A549 (cell line): ENCODE data around the gene ALCAM. TPM values are rescaled to one million over a fixed set of nuclear protein-coding genes. Genes with fewer than 3 reads are reported as not detected.

Source experiments
- ATAC-seq, 2 experiments: fragments of 200-7000 bp in 1 of 2; fragments of >200 bp in 1 of 2; cut with Nextera tagmentation in 1 of 2; cut with Tn5 transposase in 1 of 2; 3 replicates each; pipeline versions ENCODE4 v1.8.0 to v1.9.1; 2018 to 2020; ENCODE audit warnings: mild to moderate bottlenecking in 1 of 2, moderate library complexity in 1 of 2
- CTCF ChIA-PET: fragments of 300-600 bp; sonication (Branson Sonifier 250); formaldehyde crosslinking; extraction: SDS; loops from one replicate; lab custom pipeline; 2021; ENCODE audit warnings: antibody characterized with exemption, inconsistent platforms; lab: Yijun Ruan, JAX
- POLR2A ChIA-PET: fragments of 350-600 bp; formaldehyde crosslinking; extraction: SDS; loops from one replicate; lab custom pipeline; 2021; ENCODE audit warnings: antibody characterized with exemption, inconsistent platforms; lab: Yijun Ruan, JAX
- DNase-seq, 2 experiments: peaks; one replicate each; pipeline versions ENCODE4 v3.0.0 to v3.0.0-alpha.2; 2011 to 2016; ENCODE audit warnings: low read depth in 1 of 2, low spot score in 1 of 2
- FAIRE-seq: peaks from 2 replicates; lab custom pipeline; 2011; peaks lifted over from hg19 to GRCh38; lab: Jason Lieb, UNC
- H3K27ac ChIP-seq, 2 experiments: fragments of >200 bp; sonication (Bioruptor Twin); formaldehyde crosslinking; 3 replicates each; pipeline ENCODE4 v1.5.1; 2016 to 2017
- H3K4me1 ChIP-seq: fragments of >200 bp; sonication (Bioruptor Twin); formaldehyde crosslinking; 3 replicates; pipeline ENCODE4 v1.6.1; 2016
- H3K4me2 ChIP-seq: fragments of >200 bp; sonication (Bioruptor Twin); formaldehyde crosslinking; 3 replicates; pipeline ENCODE4 v1.6.1; 2016
- H3K4me3 ChIP-seq: fragments of >200 bp; sonication (Bioruptor Twin); formaldehyde crosslinking; 3 replicates; pipeline ENCODE4 v1.5.1; 2016
- H3K9me3 ChIP-seq: fragments of >200 bp; sonication (Bioruptor Twin); formaldehyde crosslinking; 3 replicates; pipeline ENCODE4 v1.6.1; 2016
- CBX2 ChIP-seq: fragments of 200-600 bp; sonication (generic); IDR thresholded peaks from 2 replicates; pipeline ENCODE4 v1.6.1; 2016; ENCODE audit warnings: low read depth, mild to moderate bottlenecking, borderline replicate concordance
- CBX8 ChIP-seq: fragments of 200-600 bp; sonication (generic); IDR thresholded peaks from 2 replicates; pipeline ENCODE4 v1.6.1; 2016
- CHD2 ChIP-seq: fragments of 150-350 bp; IDR thresholded peaks from 2 replicates; pipeline ENCODE4 v1.6.1; 2014; ENCODE audit warnings: low read length; ENCODE audit not compliant: partially characterized antibody
- EHF ChIP-seq: fragments of 250-450 bp; sonication (Bioruptor Pico); IDR thresholded peaks from 2 replicates; pipeline ENCODE4 v1.5.0; 2020; ENCODE audit warnings: mild to moderate bottlenecking
- ESRRA ChIP-seq: fragments of 150-350 bp; IDR thresholded peaks from 2 replicates; pipeline ENCODE4 v1.6.1; 2014; ENCODE audit warnings: mild to moderate bottlenecking, low read length, borderline replicate concordance
- FOXS1 ChIP-seq: fragments of 250-450 bp; sonication (Bioruptor Pico); IDR thresholded peaks from 2 replicates; pipeline ENCODE4 v1.5.0; 2020; ENCODE audit warnings: mild to moderate bottlenecking, moderate library complexity
- NR3C1 ChIP-seq: fragments of >200 bp; sonication (Bioruptor Twin); formaldehyde crosslinking; IDR thresholded peaks from 3 replicates; pipeline ENCODE4 v1.6.1; 2017
- TFCP2L1 ChIP-seq: fragments of 250-450 bp; sonication (Bioruptor Pico); IDR thresholded peaks from 2 replicates; pipeline ENCODE4 v1.5.0; 2021; ENCODE audit warnings: mild to moderate bottlenecking
- ZNF302 ChIP-seq: fragments of 250-450 bp; sonication (Bioruptor Pico); IDR thresholded peaks from 2 replicates; pipeline ENCODE4 v1.9.0; 2021; ENCODE audit warnings: inconsistent platforms, mild to moderate bottlenecking, moderate library complexity
- ZSCAN20 ChIP-seq: fragments of 250-450 bp; sonication (Bioruptor Pico); IDR thresholded peaks from 2 replicates; pipeline ENCODE4 v1.8.0; 2022; ENCODE audit warnings: mild to moderate bottlenecking, moderate library complexity
- WGBS: methylation state at CpG from one replicate; pipeline ENCODE4 v1.1.6; 2017; ENCODE audit errors: missing lambda C conversion rate; 5-methylcytosine and 5-hydroxymethylcytosine counted together
- polyA plus RNA-seq, 4 experiments: library from polyadenylated mRNA; depleted of rRNA in 3 of 4; stranded (reverse); fragments of >200 nt; fragmentation: RNase III in 1 of 4; extraction: RNeasy Plus Mini Kit Qiagen cat#74134 plus additional on column Dnase treatment in 1 of 4; gene quantifications; 2 replicates in 3 of 4; 3 replicates in 1 of 4; pipeline ENCODE4 v1.2.3, GENCODE V29; 2011 to 2017
- TF ChIP-seq, protein P1 (sequence below): fragments of 450-650 bp; IDR thresholded peaks from 2 replicates; pipeline ENCODE4 v1.6.1; 2014; ENCODE audit warnings: antibody characterized with exemption
- TF ChIP-seq, protein P2 (sequence below): IDR thresholded peaks from 2 replicates; pipeline ENCODE4 v1.6.1; 2012
- TF ChIP-seq, protein P3 (sequence below): fragments of >200 bp; sonication (Bioruptor Twin); formaldehyde crosslinking; IDR thresholded peaks from 2 replicates; pipeline ENCODE4 v1.6.1; 2016
- TF ChIP-seq, protein P4 (sequence below): fragments of >200 bp; sonication (Bioruptor Twin); formaldehyde crosslinking; IDR thresholded peaks from 3 replicates; pipeline ENCODE4 v1.5.1; 2016
- TF ChIP-seq, protein P5 (sequence below): fragments of 250-450 bp; sonication (Bioruptor Pico); IDR thresholded peaks from 2 replicates; pipeline ENCODE4 v1.5.0; 2021; ENCODE audit warnings: mild to moderate bottlenecking, moderate library complexity, borderline replicate concordance
- TF ChIP-seq, protein P6 (sequence below): fragments of 150-350 bp; IDR thresholded peaks from 2 replicates; pipeline ENCODE4 v1.6.1; 2014; ENCODE audit warnings: low read depth, mild to moderate bottlenecking, low read length
- TF ChIP-seq, protein P7 (sequence below): fragments of 200-600 bp; sonication (generic); IDR thresholded peaks from 2 replicates; pipeline ENCODE4 v1.6.1; 2016; ENCODE audit warnings: antibody characterized with exemption, mild to moderate bottlenecking, moderate library complexity

ALCAM gene
- polyA plus RNA-seq, 2 of the 4 experiments (the other 2 are of a cell fraction): 57.1 to 145 TPM

DNA sequence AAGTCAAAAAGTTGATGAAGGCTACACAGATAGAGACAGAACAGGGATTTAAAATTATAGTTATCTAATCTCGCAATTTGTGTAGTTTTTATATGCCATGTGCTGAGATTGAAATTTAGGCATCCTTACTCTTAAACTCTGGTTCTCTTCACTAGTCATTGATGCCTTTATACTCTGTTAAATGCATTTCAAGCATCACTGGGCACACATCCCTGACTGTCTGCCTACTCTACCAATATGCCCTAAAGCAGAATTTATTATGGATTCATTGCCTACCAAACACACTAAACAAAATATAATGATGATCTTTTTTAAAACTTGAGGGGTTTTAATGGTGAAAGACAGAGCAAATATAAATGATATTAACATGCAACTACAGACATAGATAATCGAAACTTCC, 10.3 kb upstream of the ALCAM start:
- TF ChIP-seq, protein P1, sequence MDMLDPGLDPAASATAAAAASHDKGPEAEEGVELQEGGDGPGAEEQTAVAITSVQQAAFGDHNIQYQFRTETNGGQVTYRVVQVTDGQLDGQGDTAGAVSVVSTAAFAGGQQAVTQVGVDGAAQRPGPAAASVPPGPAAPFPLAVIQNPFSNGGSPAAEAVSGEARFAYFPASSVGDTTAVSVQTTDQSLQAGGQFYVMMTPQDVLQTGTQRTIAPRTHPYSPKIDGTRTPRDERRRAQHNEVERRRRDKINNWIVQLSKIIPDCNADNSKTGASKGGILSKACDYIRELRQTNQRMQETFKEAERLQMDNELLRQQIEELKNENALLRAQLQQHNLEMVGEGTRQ: no peak
- TF ChIP-seq FOXS1 (CRISPR knock-in tag): no peak
- TF ChIP-seq, protein P2, sequence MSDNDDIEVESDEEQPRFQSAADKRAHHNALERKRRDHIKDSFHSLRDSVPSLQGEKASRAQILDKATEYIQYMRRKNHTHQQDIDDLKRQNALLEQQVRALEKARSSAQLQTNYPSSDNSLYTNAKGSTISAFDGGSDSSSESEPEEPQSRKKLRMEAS: no peak
- no peak for TF ChIP-seq CBX2
- TF ChIP-seq, protein P3, sequence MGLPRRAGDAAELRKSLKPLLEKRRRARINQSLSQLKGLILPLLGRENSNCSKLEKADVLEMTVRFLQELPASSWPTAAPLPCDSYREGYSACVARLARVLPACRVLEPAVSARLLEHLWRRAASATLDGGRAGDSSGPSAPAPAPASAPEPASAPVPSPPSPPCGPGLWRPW: no peak
- TF ChIP-seq CBX8: no peak
- TF ChIP-seq, protein P4, sequence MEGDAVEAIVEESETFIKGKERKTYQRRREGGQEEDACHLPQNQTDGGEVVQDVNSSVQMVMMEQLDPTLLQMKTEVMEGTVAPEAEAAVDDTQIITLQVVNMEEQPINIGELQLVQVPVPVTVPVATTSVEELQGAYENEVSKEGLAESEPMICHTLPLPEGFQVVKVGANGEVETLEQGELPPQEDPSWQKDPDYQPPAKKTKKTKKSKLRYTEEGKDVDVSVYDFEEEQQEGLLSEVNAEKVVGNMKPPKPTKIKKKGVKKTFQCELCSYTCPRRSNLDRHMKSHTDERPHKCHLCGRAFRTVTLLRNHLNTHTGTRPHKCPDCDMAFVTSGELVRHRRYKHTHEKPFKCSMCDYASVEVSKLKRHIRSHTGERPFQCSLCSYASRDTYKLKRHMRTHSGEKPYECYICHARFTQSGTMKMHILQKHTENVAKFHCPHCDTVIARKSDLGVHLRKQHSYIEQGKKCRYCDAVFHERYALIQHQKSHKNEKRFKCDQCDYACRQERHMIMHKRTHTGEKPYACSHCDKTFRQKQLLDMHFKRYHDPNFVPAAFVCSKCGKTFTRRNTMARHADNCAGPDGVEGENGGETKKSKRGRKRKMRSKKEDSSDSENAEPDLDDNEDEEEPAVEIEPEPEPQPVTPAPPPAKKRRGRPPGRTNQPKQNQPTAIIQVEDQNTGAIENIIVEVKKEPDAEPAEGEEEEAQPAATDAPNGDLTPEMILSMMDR: no peak
- TF ChIP-seq ESRRA: no peak
- TF ChIP-seq, protein P5, sequence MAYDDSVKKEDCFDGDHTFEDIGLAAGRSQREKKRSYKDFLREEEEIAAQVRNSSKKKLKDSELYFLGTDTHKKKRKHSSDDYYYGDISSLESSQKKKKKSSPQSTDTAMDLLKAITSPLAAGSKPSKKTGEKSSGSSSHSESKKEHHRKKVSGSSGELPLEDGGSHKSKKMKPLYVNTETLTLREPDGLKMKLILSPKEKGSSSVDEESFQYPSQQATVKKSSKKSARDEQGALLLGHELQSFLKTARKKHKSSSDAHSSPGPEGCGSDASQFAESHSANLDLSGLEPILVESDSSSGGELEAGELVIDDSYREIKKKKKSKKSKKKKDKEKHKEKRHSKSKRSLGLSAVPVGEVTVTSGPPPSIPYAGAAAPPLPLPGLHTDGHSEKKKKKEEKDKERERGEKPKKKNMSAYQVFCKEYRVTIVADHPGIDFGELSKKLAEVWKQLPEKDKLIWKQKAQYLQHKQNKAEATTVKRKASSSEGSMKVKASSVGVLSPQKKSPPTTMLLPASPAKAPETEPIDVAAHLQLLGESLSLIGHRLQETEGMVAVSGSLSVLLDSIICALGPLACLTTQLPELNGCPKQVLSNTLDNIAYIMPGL (CRISPR knock-in tag): no peak
- TF ChIP-seq ZSCAN20: no peak
- TF ChIP-seq NR3C1: no peak
- no peak for TF ChIP-seq TFCP2L1
- TF ChIP-seq, protein P6, sequence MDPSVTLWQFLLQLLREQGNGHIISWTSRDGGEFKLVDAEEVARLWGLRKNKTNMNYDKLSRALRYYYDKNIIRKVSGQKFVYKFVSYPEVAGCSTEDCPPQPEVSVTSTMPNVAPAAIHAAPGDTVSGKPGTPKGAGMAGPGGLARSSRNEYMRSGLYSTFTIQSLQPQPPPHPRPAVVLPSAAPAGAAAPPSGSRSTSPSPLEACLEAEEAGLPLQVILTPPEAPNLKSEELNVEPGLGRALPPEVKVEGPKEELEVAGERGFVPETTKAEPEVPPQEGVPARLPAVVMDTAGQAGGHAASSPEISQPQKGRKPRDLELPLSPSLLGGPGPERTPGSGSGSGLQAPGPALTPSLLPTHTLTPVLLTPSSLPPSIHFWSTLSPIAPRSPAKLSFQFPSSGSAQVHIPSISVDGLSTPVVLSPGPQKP: no peak
- no peak for TF ChIP-seq ZNF302 (CRISPR knock-in tag)
- TF ChIP-seq CHD2: no peak
- TF ChIP-seq, protein P7, sequence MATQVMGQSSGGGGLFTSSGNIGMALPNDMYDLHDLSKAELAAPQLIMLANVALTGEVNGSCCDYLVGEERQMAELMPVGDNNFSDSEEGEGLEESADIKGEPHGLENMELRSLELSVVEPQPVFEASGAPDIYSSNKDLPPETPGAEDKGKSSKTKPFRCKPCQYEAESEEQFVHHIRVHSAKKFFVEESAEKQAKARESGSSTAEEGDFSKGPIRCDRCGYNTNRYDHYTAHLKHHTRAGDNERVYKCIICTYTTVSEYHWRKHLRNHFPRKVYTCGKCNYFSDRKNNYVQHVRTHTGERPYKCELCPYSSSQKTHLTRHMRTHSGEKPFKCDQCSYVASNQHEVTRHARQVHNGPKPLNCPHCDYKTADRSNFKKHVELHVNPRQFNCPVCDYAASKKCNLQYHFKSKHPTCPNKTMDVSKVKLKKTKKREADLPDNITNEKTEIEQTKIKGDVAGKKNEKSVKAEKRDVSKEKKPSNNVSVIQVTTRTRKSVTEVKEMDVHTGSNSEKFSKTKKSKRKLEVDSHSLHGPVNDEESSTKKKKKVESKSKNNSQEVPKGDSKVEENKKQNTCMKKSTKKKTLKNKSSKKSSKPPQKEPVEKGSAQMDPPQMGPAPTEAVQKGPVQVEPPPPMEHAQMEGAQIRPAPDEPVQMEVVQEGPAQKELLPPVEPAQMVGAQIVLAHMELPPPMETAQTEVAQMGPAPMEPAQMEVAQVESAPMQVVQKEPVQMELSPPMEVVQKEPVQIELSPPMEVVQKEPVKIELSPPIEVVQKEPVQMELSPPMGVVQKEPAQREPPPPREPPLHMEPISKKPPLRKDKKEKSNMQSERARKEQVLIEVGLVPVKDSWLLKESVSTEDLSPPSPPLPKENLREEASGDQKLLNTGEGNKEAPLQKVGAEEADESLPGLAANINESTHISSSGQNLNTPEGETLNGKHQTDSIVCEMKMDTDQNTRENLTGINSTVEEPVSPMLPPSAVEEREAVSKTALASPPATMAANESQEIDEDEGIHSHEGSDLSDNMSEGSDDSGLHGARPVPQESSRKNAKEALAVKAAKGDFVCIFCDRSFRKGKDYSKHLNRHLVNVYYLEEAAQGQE: no peak
- no peak for TF ChIP-seq EHF (CRISPR knock-in tag)
- Histone ChIP-seq H3K4me1 (peaks cover 33% of the 10 kb centered on the region), H3K9me3 (no peaks in the 10 kb centered on the region), H3K27ac (no peak overlapping the region), H3K4me2 (no peak overlapping the region), H3K4me3 (no peak overlapping the region)
- ATAC-seq (no peak), DNase-seq (no peak), FAIRE-seq (no peak)
- POLR2A ChIA-PET: no interaction called here
- CTCF ChIA-PET: interaction anchor here (3.5 kb wide), 1 partner anchor 10 kb away, joined by 19 read pairs; the partner anchor contains the start of gene ALCAM
- WGBS: 87% methylated on average over 2 of the region's 2 CpGs
